SK-N-SH treated with all-trans-retinoic acid at 6 μM for 48 hours (cell line): ENCODE measurements around the gene UNC5B.

Source experiments
- ATAC-seq: fragments of 200-7000 bp; cut with Tn5 transposase; 3 replicates; pipeline ENCODE4 v1.9.1; 2020; ENCODE audit warnings: mild to moderate bottlenecking, moderate library complexity
- ARNTL ChIP-seq: fragments of 450-650 bp; formaldehyde crosslinking; IDR thresholded peaks from 2 replicates; pipeline ENCODE4 v1.5.0; 2020; ENCODE audit warnings: low read depth, mild to moderate bottlenecking, moderate library complexity, borderline replicate concordance
- BACH2 ChIP-seq: fragments of 250-450 bp; sonication (Bioruptor Pico); IDR thresholded peaks from 2 replicates; pipeline ENCODE4 v1.9.0; 2021; ENCODE audit warnings: mild to moderate bottlenecking, borderline replicate concordance
- CSDC2 ChIP-seq: fragments of 250-450 bp; sonication (Bioruptor Pico); IDR thresholded peaks from 2 replicates; pipeline ENCODE4 v1.5.0; 2020; ENCODE audit warnings: mild to moderate bottlenecking, moderate library complexity
- CSRNP3 ChIP-seq: fragments of 250-450 bp; sonication (Bioruptor Pico); IDR thresholded peaks from 2 replicates; pipeline ENCODE4 v1.5.1; 2021; ENCODE audit warnings: mild to moderate bottlenecking, moderate library complexity
- ESRRG ChIP-seq: fragments of 250-450 bp; sonication (Bioruptor Pico); IDR thresholded peaks from 2 replicates; pipeline ENCODE4 v1.6.1; 2021; ENCODE audit warnings: mild to moderate bottlenecking
- GLIS3 ChIP-seq: fragments of 250-450 bp; sonication (Bioruptor Pico); IDR thresholded peaks from 2 replicates; pipeline ENCODE4 v1.5.0; 2020; ENCODE audit warnings: mild to moderate bottlenecking, moderate library complexity
- ISL1 ChIP-seq: fragments of 250-450 bp; sonication (Bioruptor Pico); IDR thresholded peaks from 2 replicates; pipeline ENCODE4 v2.1.2; 2022; ENCODE audit warnings: mild to moderate bottlenecking, moderate library complexity
- OSR1 ChIP-seq: fragments of 250-450 bp; sonication (Bioruptor Pico); IDR thresholded peaks from 2 replicates; pipeline ENCODE4 v1.8.0; 2022; ENCODE audit warnings: moderate library complexity, mild to moderate bottlenecking, inconsistent platforms
- PATZ1 ChIP-seq: fragments of 250-450 bp; sonication (Bioruptor Pico); IDR thresholded peaks from 2 replicates; pipeline ENCODE4 v1.8.0; 2020; ENCODE audit warnings: mild to moderate bottlenecking, moderate library complexity, borderline replicate concordance
- POU6F1 ChIP-seq: fragments of 250-450 bp; sonication (Bioruptor Pico); IDR thresholded peaks from 2 replicates; pipeline ENCODE4 v1.8.0; 2021; ENCODE audit warnings: low read depth, mild to moderate bottlenecking, moderate library complexity, borderline replicate concordance
- PPARA ChIP-seq: fragments of 250-450 bp; sonication (Bioruptor Pico); IDR thresholded peaks from 2 replicates; pipeline ENCODE4 v1.5.0; 2020; ENCODE audit warnings: mild to moderate bottlenecking, borderline replicate concordance
- RARB ChIP-seq: fragments of 250-450 bp; sonication (Bioruptor Pico); IDR thresholded peaks from 2 replicates; pipeline ENCODE4 v1.8.0; 2021; ENCODE audit warnings: mild to moderate bottlenecking, moderate library complexity
- TCF4 ChIP-seq: fragments of 250-450 bp; sonication (Bioruptor Pico); IDR thresholded peaks from 2 replicates; pipeline ENCODE4 v1.8.0; 2021; ENCODE audit warnings: mild to moderate bottlenecking, moderate library complexity, borderline replicate concordance
- TOX ChIP-seq: fragments of 250-450 bp; sonication (Bioruptor Pico); IDR thresholded peaks from 2 replicates; pipeline ENCODE4 v1.8.0; 2021; ENCODE audit warnings: mild to moderate bottlenecking, moderate library complexity, borderline replicate concordance
- TSHZ2 ChIP-seq: fragments of 250-450 bp; sonication (Bioruptor Pico); IDR thresholded peaks from 2 replicates; pipeline ENCODE4 v1.5.0; 2020; ENCODE audit warnings: mild to moderate bottlenecking, moderate library complexity
- ZC3H10 ChIP-seq: fragments of 250-450 bp; sonication (Bioruptor Pico); IDR thresholded peaks from 2 replicates; pipeline ENCODE4 v1.5.1; 2021; ENCODE audit warnings: mild to moderate bottlenecking, moderate library complexity
- ZFP3 ChIP-seq: fragments of 250-450 bp; sonication (Bioruptor Pico); IDR thresholded peaks from 2 replicates; pipeline ENCODE4 v1.5.0; 2020; ENCODE audit warnings: mild to moderate bottlenecking, moderate library complexity
- ZFP30 ChIP-seq: fragments of 450-650 bp; formaldehyde crosslinking; IDR thresholded peaks from 2 replicates; pipeline ENCODE4 v1.5.0; 2022; ENCODE audit warnings: mild to moderate bottlenecking, moderate library complexity
- ZNF565 ChIP-seq: fragments of 450-650 bp; formaldehyde crosslinking; conservative IDR thresholded peaks from 2 replicates; pipeline ENCODE4 v1.5.0; 2020; ENCODE audit warnings: low read depth, mild to moderate bottlenecking, moderate library complexity
- ZNF70 ChIP-seq: fragments of 450-650 bp; formaldehyde crosslinking; IDR thresholded peaks from 2 replicates; pipeline ENCODE4 v1.5.0; 2020; ENCODE audit warnings: mild to moderate bottlenecking, moderate library complexity
- ZNF8 ChIP-seq: fragments of 450-650 bp; formaldehyde crosslinking; IDR thresholded peaks from 2 replicates; pipeline ENCODE4 v1.5.0; 2020; ENCODE audit warnings: mild to moderate bottlenecking, moderate library complexity

UNC5B gene

GRCh38 chr10:71229726-71230655, 17.6 kb downstream of the UNC5B start:
- TF ChIP-seq ZFP30 (CRISPR knock-in tag), result no peak
- no peak for TF ChIP-seq PPARA (CRISPR knock-in tag)
- no peak for TF ChIP-seq CSRNP3 (CRISPR knock-in tag)
- no peak for TF ChIP-seq PATZ1
- no peak for TF ChIP-seq ZC3H10
- TF ChIP-seq TSHZ2 (CRISPR knock-in tag), result no peak
- TF ChIP-seq BACH2 (CRISPR knock-in tag), result no peak
- TF ChIP-seq ZNF70, result no peak
- no peak for ATAC-seq

- TF ChIP-seq RARB (CRISPR knock-in tag) (no peak), PPARA (CRISPR knock-in tag) (no peak), ZFP3 (CRISPR knock-in tag) (no peak), POU6F1 (CRISPR knock-in tag) (no peak), ZNF8 (CRISPR knock-in tag) (no peak)
- no peak for ATAC-seq
Observed at GRCh38 chr10:71230656-71231025, 18.3 kb downstream of the UNC5B start.

- no peak for ATAC-seq
- TF ChIP-seq GLIS3 (no peak), ZC3H10 (no peak), CSDC2 (CRISPR knock-in tag) (no peak), TSHZ2 (CRISPR knock-in tag) (no peak), PATZ1 (no peak), POU6F1 (CRISPR knock-in tag) (no peak), OSR1 (CRISPR knock-in tag) (no peak), ZNF70 (no peak), ESRRG (CRISPR knock-in tag) (no peak), RARB (CRISPR knock-in tag) (no peak), PPARA (CRISPR knock-in tag) (no peak), TCF4 (CRISPR knock-in tag) (no peak), ISL1 (CRISPR knock-in tag) (no peak), ZFP30 (CRISPR knock-in tag) (no peak), ARNTL (CRISPR knock-in tag) (no peak), BACH2 (CRISPR knock-in tag) (no peak), TOX (CRISPR knock-in tag) (no peak), ZNF565 (CRISPR knock-in tag) (no peak)
Observed at GRCh38 chr10:71231206-71231605, 18.8 kb downstream of the UNC5B start.
